HG03108 (cell line): ENCODE measurements around the gene CREB3L2.
"Not testable (repeated sequence)": the region's sequence is repeated elsewhere in the genome, so short reads cannot be mapped to it uniquely, and the experiment has no call there.

ENCODE experiments used
- ATAC-seq: cut with Tn5 transposase; IDR thresholded peaks from one replicate; pipeline ENCODE4 v1.9.1; 2021; ENCODE audit warnings: moderate library complexity; ENCODE audit not compliant: unreplicated experiment

CREB3L2 gene

DNA sequence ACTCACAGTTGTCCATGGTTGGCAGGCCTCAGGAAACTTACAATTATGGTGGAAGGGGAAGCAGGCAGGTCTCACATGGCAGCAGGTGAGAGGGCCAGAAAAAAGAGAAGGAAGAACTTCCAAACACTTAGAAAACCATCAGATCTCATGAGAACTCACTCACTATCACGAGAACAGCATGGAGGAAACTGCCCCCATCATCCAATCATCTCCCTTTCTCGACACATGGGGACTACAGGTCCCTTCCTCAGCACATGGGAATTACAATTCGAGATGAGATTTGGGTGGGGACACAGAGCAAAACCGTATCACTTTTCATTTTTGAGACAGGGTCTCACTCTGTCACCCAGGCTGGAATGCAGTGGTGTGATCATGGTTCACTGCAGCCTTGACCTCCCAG, 12.3 kb upstream of the CREB3L2 start:
- not testable (repeated sequence) for ATAC-seq

DNA sequence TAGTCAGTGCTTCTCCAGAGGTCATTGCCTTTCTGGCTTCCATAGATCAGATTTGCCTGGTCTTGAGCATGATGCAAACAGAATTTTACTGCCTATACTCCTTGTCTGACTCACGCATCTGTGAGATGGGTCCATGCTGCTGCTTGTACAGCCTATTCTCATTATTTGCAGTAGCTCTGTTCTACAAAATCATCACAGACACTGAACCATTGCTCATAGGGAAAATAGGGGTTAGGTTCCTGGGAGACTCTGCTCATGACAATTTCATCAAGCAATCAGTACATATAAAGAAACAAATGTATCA, 7.4 kb upstream of the CREB3L2 start:
- no peak for ATAC-seq

- no peak for ATAC-seq
These were observed 6.9 kb upstream of the CREB3L2 start for GRCh38 chr7:138008588-138009349.

GRCh38 chr7:138008019-138008587, 6.2 kb upstream of the CREB3L2 start:
- ATAC-seq = no peak

GRCh38 chr7:138006106-138006505, 4.2 kb upstream of the CREB3L2 start:
- ATAC-seq = no peak

DNA sequence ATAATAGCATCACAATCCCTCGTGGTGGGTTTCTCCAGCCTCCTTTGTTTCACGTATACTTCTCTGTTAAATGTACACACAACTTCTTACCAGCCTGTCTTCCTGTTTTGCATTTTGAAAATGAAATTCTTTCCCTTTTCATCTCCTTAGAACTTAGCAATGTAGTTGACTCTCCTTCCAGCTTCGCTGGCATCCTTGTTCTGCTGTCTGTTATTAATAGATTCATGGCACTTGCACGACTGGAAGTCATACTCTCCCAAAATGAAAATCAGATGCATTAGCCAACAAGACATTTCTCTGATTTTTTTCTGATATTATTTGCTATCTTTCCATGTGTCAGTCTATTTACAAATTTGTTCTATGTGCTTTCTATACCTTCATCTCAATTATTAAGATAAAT, 3.0 kb upstream of the CREB3L2 start:
- ATAC-seq = no peak

DNA sequence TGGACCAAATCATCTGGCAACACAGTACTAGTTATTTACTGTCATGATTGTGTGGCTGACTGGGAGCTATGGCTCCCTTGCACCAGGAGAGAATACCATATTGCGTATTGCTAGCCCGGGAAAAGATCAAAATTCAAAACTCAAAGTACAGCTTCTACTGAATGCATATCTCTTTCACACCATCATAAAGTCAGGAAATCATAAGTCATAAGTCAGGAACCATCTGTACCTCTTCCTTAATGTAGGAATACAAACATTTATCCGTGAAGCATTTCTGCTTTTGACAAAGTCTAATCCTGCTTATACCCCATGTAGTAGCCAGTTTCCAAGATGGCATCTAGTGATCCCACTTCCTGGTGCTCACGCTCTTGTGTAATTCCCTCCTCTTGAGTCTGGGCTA, 2.2 kb upstream of the CREB3L2 start:
- ATAC-seq = no peak

DNA sequence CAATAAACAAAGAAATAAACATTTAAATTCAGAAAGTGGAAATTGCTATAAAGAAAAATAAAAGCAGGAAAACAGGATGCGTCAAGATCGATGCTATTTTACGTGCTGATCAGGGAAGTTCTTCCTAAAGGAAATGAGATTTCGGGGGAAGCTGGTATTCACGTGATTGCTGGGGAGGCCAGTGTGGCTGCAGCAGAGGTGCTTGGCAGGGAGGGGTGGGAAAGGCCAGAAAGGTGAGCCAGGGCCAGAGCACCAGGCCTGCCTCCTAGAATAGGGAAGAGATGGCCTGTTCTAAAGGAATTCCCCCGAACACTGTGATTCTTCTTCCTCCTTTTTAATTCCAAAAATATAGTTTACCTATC, 923 bp upstream of the CREB3L2 start:
- no peak for ATAC-seq

DNA sequence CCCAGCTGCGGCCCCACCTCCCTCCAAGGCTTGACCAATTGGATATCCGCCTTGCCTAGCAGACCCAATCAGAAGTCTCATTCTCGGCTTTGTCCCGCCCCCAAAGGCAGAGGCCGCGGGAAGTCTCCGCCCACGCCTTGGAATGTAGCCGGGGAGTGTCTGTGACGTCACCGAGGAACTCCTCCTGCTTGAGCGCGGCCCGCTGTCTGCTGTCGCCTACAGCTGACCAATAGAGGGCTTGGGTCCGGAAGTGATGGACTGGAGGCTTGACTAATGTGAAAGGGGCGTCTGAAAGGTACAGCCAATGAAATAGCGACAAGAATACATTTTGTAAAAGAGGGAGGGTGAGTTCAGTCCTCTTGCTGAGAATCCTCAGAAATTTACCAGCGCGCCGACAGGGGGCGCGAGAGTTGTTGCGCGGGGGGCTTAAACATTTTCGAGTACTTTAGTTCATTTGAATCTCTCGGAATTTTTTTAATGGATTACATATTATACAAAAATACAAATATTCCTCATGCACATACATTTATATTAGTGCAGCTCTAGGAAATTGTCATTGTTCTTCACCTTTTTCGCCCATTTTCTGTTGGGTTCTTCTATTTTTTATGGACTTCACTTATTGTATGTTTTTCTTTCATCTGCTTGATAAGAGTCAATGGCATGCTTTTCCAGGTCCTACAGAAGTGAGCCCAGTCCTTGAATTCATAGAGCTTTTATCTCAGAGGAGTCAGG, 376 bp upstream of the CREB3L2 start:
- ATAC-seq = peak; percentile 95

DNA sequence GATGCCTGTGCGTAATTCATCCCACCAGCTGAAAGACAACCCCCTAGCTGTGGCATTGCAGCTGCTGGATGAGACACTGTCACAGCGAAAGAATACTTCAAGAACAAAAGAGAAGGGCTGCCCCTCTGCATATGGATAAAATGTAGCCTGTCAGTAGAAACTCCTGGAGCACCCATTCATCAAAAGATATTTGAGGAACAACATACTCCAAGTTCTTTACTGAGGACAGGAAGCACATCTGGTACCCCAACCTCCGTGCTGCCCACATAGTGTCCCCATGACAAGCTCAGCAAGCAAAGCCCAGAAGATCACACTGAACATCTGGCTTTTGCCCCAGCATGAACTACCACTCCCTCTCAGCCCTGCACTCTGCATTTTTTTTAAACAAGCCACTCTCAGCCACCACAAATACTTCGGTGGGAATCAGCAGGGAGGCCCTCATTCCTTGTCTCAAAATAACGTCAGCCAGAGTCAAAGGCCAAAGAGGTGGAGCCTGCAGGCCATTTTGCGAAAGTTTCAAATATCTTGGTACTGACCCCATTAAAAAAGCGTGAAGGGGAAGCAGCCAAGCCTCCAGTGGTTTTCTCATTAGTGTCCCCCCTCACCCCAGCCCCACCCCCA, 1.7 kb downstream of the CREB3L2 start:
- no peak for ATAC-seq

GRCh38 chr7:137999496-138000080, 2.3 kb downstream of the CREB3L2 start:
- no peak for ATAC-seq

DNA sequence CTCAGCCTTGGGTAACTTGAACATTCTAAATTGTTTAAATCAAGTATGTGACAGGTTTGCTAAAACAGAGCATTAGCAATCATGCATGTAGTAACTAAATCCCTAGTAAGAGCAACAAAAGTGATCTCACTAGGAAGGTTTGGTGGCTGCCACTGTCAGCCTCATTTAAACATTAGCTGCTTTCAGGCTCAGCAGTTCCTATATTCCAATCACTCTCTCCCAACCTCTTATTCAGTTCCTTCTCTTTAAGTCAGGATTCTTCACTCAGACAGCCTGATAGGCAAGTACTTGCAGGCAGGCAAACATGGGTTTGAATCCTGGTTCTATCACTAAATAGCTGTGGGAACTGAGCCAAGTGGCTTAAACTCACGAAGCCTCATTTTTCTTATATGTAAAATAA, 3.6 kb downstream of the CREB3L2 start:
- no peak for ATAC-seq

DNA sequence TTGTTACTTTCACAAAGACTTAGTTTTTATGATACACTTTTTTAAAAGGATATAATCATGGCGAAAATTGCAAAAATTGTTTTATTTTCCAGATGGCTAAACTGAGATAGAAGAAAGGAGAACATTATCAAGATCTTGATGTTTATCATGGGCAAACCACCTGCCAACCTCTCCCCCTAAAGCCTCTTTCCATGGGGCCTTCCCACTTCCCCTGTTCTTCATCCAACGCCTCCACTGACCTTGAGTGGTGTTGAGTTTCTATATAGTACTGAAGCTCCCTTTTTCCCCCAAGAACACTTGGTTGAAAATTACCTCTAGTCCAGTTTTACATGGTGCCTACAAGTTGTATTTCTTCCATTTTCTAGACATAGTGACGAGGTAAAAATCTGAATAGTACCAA, 5.0 kb downstream of the CREB3L2 start:
- no peak for ATAC-seq

- no peak for ATAC-seq
These were observed 5.5 kb downstream of the CREB3L2 start for GRCh38 chr7:137996386-137996851.

GRCh38 chr7:137994216-137994615, 7.7 kb downstream of the CREB3L2 start:
- ATAC-seq = no peak

DNA sequence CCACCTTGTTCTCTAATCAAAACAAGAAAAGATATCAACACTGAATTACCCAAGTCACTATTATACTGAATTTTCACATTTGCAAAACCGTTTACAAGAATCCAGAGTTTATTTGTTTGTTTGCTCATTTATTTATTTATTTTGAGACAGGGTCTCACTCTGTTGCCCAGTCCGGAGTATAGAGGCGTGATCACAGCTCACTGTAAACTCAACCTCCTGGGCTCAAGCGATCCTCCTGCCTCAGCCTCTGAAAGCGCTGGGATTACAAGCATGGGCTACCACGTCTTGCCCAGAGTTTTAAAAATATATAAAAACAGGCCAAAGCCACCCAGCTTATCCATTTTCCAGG, 8.5 kb downstream of the CREB3L2 start:
- ATAC-seq = no peak

DNA sequence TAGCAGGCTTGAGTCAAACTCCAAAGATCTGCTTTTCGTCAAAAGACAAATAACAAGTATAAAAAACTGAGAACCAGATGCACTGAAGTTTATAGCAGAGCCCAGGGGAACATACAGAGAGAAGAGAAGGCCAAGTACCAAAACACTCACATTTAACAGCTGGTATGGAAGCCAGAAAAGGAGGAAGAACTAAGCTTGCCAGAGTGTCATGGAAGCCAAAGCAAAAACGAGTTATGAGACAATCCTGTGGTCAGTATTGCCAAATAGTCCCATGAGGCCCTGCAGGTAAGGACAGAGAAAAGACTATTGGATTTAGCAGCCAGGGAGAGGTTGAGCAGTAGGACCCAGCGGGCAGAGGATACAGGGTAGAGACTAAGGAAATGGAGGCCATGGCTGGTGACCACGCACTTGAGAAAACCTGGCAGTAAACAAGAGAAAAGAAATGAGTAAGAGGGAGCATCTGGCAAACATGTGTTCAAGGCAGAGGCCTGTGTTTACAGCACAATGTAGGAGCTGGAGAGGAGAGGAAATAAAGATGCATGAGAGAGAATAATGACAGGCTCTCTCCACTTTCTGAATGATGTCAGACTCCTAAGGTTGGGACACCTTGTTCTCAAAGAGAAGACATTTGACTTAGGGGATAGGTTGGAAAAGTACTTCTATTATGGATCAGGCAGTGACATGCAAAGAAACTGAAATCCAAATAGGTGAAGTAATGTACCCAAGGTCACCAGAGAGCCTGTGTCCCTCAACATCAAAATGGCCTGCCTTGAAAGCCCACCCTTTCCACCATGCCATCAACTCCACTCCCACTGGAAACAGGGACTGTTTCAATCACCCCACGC, 9.1 kb downstream of the CREB3L2 start:
- peak; percentile 58 for ATAC-seq

DNA sequence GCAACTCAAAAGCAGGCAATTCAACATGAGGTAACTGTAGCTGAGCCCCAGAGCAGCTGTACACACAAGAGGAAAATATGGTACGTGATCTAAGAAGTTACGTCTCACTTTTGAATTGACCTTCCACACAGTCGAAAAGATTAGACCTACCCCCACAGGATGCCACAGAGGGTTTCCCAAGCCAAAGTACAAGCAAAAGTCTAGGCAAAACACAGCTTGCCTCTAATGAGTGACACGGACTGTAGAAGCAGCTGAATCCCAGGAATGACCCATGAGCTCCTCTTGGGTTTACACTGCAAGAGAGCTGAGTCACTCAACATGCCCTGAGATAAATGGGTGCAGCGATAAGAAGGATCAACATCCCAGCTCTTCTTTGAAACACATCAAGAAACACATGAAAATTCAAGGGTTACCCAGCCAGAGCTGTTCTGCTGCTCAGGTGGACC, 9.8 kb downstream of the CREB3L2 start:
- no peak for ATAC-seq

DNA sequence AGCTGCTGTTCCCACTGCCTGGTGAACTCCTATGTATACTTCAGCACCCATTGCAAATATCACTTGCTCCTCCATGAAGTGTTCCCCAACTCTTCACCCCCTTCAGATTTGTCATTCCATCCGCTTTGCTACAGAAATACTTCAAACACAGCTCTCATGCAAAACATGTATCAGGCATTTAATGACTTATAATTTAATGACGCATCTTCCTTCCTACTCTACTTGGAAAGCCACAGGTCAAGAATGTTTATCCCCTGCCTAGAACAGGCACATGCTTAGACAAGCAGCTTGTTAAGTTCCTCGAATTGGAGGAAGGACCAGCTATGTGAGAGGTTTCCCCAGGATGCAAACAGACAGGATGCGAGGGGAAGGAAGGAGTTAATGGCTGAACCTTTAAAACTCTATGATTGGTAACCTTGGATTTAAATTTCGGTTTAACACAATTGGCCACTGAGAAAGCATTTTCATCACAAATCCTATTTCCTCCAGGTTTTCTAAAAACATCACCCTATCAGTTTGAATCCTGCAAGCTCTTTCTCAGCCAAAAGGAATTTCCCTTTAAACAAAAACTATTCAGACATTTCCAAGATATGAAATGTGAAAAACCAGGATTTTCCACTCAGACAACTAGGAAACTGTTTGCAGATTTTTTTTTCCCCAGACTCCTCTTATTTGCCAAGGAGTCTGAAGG, 11.5 kb downstream of the CREB3L2 start:
- ATAC-seq = no peak

- ATAC-seq = no peak
These were observed 12.3 kb downstream of the CREB3L2 start for GRCh38 chr7:137989590-137989989.
